Activated CD4-positive, CD25-positive, alpha-beta regulatory T cell (primary cell): ENCODE data around the gene RAB11FIP4.
"Not testable (repeated sequence)": the region's sequence is repeated elsewhere in the genome, so short reads cannot be mapped to it uniquely, and the experiment has no call there.

ENCODE experiments used
- DNase-seq, 4 experiments: peaks; one replicate each; lab custom pipeline; 2025; lab: John Stamatoyannopoulos, UW

The RAB11FIP4 gene

DNA sequence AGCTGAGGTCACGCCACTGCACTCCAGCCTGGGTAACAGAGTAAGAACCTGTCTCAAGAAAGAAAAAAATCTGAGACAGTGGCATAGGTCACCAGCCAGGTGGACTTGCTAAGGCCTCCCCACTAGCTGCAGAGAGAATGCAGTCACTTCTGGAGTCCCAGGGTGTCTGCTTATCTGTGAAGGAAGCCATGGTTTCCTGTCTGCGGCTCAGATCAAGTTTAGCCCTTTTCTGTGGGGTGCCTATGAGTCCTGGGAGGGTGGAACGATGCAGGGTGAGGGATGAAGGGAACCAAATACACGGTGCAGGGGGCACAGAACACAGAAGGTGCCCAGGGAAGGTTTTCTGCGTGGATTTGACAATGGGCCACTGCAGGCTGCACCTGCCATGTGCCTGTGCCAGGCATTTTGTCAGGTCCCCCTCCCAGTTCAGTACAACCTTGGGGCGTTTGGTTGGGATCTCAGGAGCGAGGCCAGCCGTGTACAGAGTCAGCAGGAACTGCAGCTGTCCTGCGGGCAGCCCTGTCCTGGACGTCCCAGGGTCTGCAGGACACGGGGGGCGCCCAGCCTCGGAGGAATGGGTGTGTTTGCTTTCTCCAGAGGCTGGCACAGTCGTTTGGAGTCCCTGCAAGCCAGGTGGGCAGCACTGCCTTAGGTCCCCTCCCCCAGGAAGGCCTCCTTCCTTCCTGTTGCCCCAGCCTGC is 41.8 kb downstream of the RAB11FIP4 start:
- DNase-seq, result no peak

DNA sequence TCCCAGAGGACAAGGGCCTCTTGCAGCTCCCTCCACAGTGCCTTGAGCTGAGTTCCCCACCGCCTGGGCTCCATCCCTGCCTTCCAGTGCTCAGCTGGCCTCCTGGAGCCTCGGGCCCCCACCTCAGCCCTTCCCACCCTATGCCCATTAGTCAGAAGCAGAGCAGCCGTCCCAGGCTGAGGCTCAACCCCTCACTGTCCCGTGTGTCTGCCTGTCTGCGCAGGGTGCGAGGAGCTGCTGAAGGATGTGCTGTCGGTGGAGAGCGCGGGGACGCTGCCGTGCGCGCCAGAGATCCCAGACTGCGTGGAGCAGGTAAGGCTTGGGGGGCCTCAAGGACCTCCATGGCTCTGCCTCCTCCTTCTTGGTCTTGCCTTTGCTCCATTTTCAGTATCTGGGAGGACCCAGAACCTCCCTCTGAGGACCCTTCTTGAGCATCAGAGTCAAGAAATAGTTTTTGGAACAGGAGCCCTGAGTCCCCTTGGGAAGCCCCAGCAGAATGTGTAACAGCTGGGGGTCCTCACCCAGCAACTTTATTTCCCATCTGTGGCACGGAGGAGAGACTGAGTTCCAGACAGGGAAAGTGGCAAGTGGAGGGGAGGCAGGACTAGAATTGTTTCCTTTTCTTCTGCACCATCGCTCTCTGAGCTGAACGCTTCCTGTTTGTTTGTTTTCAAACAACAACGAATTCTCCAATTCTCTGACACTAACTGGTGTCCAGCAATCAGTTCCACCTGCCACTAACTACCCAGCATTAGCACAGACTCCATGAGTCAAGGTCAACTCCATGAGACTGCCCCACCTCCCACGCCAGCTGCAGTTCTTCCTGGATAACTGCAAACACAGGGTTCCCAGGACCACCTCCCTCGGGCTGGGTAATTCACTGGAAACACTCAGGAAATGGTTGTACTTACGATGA is 42.6 kb downstream of the RAB11FIP4 start:
- DNase-seq, result no peak

DNA sequence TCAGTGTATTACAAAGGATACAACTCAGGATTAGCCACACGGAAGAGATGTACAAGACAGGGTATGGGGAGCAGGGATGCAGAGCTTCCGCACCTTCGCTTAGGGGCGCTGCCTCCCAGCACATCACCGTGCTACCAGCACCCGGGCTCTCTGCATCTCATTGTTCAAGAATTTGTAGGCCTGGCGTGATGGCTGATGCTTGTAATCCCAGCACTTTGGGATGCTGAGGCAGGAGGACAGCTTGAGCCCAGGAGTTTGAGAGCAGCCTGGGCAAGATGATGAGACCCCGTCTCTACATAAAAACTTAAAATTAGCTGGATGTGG is 43.2 kb downstream of the RAB11FIP4 start:
- no peak for DNase-seq

DNA sequence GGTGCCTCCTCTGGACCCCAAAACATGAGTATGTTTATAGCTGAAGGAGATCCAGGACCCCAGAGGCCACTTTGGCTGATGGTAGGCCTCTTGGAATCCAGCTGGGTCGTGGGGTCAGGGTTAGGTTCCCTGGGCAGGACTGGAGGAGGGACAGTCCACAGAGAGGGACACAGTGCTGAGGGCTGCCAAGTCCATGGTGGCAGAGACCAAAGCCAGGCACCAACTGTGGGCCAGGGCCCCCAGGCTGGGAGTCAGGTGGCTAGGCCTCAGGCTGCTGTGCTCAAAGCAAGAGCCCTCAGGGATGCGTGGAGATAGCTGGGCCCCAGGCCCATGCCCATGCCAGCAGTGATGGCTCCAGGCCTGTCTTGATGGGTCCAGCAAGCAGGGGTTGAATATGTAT is 44.1 kb downstream of the RAB11FIP4 start:
- DNase-seq, result no peak

DNA sequence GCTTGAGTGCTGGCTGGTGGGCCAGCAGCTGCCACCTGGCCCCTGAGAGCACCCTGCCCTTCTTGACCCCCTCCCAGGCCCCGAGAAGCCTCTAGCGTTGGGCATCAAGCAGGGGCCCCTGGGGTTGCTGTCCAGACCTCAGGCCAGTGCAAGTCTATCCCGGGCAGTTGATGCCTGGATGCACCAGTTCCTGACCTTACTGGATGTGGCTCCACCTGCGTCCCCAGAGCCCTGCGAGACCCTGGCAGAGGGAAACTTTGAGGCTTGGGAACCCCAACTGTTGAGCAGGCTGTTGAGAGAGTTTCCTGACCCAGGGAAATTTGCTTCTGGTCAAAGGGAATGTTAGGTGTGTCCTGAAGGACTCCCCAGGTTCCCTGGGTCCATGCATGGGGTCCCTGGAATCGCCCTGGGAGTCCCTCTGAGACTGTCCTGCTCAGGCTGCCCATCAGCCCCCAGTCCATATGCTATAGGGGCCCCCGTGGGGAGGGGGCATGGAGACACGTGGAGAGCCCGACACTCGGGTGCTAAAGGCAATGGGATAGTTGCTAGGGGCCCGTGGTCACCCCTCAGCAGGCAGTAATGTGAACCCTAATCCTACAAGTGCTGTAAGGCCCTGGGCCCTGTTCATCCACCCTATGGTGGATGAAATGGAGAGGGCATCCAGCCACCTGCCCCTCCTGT is 46.4 kb downstream of the RAB11FIP4 start:
- no peak for DNase-seq

DNA sequence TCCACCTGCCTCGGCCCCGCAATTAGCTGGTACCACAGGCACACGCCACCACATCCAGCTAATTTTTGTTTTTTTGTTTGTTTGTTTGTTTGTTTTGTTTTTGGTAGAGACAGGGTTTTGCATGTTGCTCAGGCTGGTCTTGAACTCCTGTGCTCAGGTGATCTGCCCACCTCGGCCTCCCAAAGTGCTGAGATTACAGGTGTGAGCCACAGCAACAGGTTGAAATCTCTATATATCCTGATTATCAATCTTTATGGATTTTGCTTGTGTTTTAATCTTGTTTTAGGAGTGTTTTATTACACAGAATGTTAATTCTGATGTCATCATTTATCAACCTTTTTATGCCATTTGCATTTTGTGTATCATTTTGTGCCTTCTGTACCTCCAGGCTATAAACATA is 48.2 kb downstream of the RAB11FIP4 start:
- DNase-seq, result no peak

DNA sequence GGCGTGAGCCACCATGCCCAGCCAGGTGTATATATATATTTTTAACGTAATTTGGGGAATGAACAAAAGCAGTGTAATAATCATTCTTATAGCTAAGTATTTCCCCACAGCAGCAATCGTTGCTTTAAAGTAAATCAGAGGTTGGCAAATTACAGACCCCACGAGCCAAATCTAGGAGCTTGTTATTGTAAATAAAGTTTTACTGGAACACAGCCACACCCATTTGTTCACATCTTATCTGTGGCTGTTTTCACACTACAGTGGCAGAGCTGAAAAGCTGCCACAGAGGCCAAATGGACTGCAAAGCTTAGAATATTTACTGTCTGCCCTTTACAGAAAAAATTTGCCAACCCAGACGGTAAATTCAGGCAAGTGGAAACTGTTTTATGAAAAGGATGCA is 50.8 kb downstream of the RAB11FIP4 start:
- no peak for DNase-seq

DNA sequence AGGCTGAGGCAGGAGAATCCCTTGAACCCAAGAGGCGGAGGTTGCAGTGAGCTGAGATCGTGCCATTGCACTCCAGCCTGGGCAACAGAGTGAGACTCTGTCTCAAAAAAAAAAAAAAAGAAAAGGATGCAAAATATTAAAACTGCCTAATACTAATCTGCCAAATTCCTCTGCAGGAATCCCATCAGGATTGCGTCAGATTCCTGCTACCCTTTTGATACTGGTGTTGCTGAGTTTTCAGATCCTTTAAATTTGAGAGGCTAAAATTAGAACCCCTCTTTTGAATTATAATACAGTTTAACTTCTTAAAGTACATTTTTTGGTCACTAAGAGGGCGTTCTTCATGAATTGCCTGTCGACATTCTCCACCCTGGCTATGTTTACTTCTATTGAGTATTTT is 51.4 kb downstream of the RAB11FIP4 start:
- DNase-seq, result not testable (repeated sequence)

DNA sequence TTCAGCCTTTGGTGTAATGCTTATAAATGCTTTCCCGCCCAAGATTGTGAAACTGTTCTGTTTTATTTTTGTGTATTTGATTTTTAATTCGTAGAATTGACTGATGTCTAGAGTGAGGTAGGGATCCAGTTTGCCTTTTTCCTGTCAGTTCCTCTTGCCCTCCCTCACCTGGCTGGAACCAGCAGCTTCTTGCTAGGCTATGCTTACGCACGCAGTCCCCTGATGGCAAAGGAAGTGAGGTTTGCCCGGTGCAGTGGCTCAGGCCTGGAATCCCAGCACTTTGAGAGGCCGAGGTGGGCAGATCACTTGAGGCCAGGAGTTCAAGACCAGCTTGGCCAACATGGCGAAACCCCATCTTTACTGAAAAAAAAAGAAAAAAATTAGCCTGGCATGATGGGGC is 51.9 kb downstream of the RAB11FIP4 start:
- DNase-seq, result no peak

DNA sequence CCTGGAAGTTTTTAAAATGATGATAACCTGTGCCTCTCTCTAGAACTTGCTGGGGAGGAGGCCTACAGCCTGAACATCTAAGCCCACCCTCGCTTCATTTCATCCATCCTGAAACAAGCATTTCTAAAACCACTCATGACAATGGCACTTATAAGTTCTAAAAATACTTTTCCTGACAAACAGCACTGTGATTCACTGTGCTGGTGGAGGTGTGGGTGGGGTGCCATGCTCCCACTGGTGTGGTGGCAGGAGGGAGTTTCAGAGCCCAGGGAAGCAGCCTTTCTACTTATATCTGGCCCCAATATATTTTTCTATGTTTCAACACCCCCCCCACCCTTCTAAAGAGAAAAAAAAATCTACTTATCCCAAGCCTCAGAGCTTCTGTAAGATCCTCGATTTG is 52.6 kb downstream of the RAB11FIP4 start:
- DNase-seq, result no peak

DNA sequence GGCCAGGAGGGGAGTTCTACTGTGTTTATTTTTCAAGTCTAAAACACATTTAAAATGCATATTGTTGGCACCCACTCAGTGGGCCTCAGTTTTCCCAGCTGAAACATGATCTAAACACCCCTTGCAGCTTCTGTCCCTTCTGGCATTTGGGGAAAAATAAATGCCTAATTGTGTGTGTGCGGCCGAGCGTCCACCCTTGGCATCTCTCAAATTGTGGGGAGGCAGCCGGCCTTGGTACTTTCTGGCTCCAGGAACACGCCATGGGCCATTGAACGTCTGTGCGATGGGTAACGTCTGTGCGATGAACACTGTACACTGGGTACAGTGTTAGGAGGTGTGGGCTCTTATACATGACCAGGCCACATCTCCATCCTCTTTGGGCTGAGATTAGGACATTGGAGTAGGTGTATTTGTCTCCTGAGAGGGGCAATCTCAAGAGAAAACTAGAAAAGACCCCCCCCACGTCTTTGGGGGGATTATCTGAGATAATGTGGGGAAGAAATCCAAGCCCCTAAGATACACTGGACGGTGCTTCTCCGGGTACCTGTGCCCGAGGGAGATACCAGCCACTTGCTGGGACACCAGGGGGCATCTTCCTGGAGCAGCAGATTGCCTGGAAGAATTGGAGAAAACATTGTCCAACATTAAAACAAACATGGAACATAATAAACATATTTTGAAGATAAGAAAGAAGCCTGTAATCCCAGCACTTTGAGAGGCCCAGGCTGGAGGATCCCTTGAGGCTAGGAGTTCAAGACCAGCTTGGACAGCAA is 54.9 kb downstream of the RAB11FIP4 start:
- no peak for DNase-seq

DNA sequence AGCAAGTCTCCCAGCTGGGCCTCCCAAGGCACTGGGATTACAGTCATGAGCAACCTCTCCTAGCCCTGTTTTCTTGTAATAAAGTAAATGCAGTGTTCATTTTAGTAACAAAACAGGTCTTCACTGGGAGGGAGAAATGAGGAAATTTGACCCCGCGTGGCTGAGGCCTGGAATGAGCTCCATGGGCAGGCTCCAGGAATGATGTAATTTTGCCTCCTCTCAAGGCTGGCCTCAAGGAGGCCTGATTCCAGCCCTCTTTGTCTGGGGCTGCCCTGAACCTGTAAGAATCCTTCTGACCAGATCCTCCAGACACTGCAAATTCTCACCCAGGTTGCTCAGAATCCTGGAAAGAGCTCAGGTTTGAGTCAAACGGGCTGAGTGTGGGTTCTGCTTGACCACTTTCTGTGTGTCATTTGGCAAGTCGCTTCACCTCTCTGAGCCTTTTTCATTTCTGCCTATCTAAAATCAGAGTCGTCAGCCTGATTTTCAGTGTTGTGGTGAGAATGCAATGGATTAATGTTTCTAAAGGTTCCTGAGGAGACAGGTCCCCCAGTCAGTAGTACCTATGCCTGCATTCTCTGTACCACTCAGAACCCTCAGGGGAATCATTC is 57.1 kb downstream of the RAB11FIP4 start:
- no peak for DNase-seq

DNA sequence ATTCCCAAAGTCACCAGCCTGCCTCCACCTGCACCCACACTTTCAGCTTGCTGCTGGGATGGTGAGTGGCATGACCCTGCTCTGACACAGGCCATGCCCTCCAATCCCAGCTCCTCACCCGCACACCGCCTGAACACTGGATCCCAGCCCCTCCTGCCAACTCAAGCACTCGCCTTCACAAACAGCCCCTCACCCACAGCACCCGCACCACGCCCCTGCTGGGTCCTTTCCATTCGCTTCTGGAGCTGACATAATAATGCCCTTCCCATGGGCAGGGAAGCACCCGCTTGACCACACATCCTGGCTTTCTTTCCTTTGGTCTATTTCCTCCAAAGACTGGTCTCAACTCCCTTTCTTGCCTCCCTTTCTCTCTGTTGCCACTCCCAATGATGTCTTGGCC is 57.6 kb downstream of the RAB11FIP4 start:
- no peak for DNase-seq

DNA sequence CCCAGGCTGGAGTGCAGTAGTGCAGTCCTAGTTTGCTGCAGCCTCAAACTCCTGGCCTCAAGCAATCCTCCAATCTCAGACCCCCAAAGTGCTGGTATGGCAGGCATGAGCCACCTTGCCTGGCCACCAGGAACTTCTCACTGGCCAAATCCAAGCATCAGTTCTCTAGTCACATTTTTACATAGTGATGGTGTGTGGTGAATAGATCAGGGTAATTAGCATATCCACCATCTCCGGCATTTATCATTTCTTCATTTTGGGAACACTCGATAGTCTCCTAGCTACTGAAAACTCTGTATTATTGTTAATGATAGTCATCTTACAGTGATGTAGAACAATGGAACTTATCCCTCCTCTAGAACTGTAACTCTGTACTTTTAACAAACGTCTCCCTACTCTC is 58.3 kb downstream of the RAB11FIP4 start:
- DNase-seq, result no peak

DNA sequence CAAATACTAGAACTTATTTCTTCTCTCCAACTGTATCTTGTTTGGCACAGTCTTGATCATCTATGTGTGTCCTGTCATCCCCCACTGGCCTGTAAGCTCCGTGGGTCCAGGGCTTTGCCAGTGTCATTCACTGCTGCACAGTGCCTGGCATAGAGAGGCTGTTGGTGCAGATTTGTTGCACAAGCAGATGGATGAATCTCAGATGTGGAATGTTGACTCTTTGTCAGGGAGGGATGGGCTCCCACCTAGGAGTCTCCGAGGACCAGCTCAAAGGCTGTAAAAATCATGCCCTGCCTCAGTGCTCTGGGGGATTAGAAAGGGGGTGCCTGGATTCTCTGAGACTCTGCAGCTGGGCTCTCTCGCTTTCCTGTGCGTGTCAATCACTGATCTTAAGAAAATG is 60.6 kb downstream of the RAB11FIP4 start:
- no peak for DNase-seq

DNA sequence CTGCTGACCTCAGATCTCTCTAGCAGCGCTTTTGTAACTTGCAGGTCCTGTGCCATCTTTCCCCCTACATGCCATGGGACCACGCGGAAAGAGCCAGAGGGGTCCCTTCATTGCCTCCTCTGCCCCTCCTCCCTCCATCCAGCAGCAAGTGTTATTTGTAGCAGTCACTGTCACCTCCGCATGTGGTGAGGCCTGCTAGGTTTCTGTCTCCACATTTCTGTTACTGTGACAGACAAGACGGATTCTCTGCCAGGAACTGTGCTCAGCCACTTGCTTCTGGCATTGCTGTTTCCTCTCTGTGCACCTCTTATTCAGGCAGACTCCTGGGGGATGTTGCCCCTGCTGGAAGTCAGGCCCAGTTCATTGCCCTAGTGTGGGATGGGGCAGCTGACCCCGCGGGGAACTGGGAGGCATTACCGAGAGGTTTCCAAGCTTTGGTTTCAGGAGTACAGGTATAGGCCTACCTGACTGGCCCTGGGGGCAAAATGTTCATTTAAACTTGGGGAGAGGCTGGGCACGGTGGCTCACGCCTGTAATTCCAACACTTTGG is 61.2 kb downstream of the RAB11FIP4 start:
- DNase-seq, result no peak

DNA sequence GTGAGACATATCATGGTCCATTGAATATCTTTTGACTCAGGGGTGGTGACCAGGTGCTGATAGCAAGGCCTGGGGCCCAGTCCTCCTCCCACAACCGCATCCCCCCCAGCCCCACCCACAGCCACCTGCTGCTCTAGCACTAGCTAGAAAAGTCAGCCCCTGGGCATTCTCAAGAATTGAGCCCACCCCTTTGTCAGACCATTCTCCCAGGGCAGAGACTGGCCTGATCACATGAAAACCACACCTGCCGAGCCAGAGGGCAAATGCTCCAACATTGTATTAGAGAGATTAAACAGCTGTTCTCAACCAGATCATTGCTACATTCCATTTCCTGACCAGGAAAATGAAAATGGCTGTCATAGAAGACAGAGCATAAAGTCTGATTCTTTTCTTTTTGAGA is 62.4 kb downstream of the RAB11FIP4 start:
- DNase-seq, result no peak

DNA sequence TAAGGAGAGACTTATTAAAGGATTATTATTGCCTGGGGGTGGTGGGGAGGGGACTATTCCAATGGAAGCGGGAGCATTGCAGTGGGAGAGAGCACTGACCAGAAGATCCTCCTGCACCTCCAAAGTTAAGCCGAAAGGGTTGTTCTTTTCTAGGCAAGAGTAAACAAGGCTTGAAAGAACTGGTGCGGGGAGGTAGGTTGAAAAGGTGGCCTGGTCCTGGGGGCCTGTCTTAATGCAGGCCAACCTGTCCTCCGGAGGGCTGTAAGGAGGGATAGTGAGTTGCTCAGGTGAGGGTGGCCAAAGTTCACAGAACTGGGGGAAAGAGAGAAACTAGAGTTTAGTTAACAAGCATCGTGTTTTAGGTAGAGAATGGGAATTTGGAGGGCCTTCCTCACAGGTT is 65.3 kb downstream of the RAB11FIP4 start:
- DNase-seq, result no peak

DNA sequence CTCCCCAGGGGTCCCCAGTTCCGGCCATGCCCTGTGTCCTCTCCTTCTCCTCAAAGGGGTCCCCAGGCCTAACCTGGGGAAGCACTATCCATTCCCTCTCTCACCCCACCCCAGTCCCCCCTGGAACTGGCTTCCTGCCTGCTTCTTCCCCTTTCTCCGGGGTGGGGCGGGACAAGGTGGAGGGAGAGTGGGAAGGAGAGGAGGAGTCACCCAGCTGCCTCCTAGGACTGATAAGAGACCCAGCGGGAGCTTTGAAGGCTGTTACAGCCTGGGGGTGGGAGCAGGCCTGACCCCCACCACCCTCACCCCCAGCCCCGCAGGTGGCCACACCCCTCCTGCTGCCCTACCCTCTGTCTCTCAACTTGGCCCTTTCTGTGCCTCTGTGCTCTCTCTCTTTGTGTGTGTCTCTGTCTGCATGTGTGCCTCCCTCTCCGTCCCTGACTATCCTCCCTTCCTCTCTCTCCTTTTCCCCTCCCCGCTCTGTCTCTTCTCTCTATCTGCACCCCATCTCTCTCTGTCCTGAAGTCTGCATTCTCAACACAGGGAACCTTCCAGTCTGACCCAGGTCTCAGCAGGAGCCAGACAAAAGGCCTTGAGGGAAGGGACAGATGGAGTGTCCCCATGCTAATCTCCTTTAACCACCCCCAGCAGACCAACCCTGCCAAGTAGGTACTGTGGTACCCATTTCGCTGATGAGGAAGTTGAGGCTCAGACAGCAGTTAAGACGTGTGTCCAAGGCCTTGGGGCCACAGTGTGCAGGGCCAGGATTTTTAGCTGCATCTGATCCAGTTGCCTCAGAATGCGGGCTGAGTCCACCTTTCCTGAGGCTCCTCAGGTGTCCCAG is 66.1 kb downstream of the RAB11FIP4 start:
- DNase-seq, result no peak

DNA sequence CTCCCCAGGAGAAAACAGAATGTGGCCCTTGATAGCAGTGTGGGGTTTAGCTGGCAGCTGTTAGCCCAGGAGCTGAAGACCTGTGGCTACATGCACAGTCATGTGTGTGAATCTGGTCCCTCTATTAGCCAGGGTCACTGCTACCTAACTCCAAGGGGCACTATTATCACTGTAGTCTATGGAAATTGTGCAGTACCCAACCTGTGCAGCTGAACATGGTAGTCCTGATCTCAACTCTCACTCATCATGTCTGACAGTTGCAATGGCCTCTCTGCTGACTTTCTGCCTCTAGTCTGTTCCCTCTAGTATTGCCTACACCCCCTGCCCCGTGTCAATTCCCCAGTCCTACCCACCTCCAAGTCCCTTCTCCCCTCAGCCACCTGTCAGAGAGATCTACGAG is 67.4 kb downstream of the RAB11FIP4 start:
- no peak for DNase-seq

DNA sequence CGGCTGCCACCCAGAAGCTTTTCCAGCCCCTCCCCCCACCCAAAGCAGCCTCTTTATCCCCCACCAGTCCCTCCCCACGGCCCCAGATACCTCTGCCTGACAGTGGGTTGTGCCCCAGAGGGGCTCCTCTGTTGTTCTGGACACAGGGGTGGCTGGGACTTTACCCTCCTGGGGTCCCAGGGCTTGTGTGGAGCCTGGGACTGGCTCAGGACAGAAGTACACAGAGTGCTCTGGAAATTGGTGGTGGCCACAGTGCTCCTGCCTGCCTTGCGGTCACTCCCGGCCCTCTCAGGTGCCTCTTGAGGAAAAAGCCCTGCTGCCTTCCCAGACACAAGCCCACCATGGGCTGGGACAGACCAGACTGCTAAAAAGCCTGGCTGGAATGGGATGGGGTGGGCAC is 68.2 kb downstream of the RAB11FIP4 start:
- no peak for DNase-seq
